GM23338 (cell line): ENCODE measurements around the gene CSTF3. TPM values are rescaled to one million over a fixed set of nuclear protein-coding genes. Genes with fewer than 3 reads are reported as not detected.

Experiments
- ATAC-seq: fragments of 200-7000 bp; cut with Tn5 transposase; 3 replicates; pipeline ENCODE4 v1.9.1; 2020
- DNase-seq: peaks from one replicate; pipeline ENCODE4 v3.0.0-alpha.2; 2015; ENCODE audit warnings: low spot score
- H2AFZ ChIP-seq: fragments of 200-600 bp; sonication (generic); 2 replicates; pipeline ENCODE4 v1.8.0; 2016; ENCODE audit warnings: antibody characterized with exemption, mild to moderate bottlenecking, moderate library complexity
- H3F3A ChIP-seq: fragments of 200-600 bp; sonication (generic); replicated peaks from 2 replicates; pipeline ENCODE4 v1.8.0; 2017; ENCODE audit warnings: antibody characterized with exemption, mixed run types, low read depth
- H3K27ac ChIP-seq: fragments of 200-600 bp; sonication (generic); 2 replicates; pipeline ENCODE4 v1.6.1; 2016; ENCODE audit warnings: low read depth
- H3K27me3 ChIP-seq: fragments of 200-600 bp; sonication (generic); 2 replicates; pipeline ENCODE4 v1.8.0; 2016; ENCODE audit warnings: mild to moderate bottlenecking, mixed run types, moderate library complexity; ENCODE audit not compliant: insufficient read depth
- H3K36me3 ChIP-seq: fragments of 200-600 bp; sonication (generic); 2 replicates; pipeline ENCODE4 v1.8.0; 2016; ENCODE audit warnings: mild to moderate bottlenecking; ENCODE audit not compliant: insufficient read depth
- H3K4me1 ChIP-seq: fragments of 200-600 bp; sonication (generic); 2 replicates; pipeline ENCODE4 v1.8.0; 2016; ENCODE audit warnings: mild to moderate bottlenecking, moderate library complexity; ENCODE audit not compliant: insufficient read depth
- H3K4me2 ChIP-seq: fragments of 200-600 bp; sonication (generic); 2 replicates; pipeline ENCODE4 v1.7.1; 2017; ENCODE audit warnings: mixed run types
- H3K4me3 ChIP-seq: fragments of 200-600 bp; sonication (generic); 2 replicates; pipeline ENCODE4 v1.6.1; 2016; ENCODE audit warnings: mixed run types
- H3K79me2 ChIP-seq: fragments of 200-600 bp; sonication (generic); replicated peaks from 2 replicates; pipeline ENCODE4 v1.8.0; 2017; ENCODE audit warnings: mild to moderate bottlenecking; ENCODE audit not compliant: insufficient read depth
- H3K9me2 ChIP-seq: fragments of 200-600 bp; sonication (generic); 2 replicates; pipeline ENCODE4 v1.8.0; 2017; ENCODE audit not compliant: insufficient read depth
- H4K20me1 ChIP-seq: fragments of 200-600 bp; sonication (generic); replicated peaks from 2 replicates; pipeline ENCODE4 v1.8.0; 2017; ENCODE audit warnings: mild to moderate bottlenecking; ENCODE audit not compliant: insufficient read depth
- H3K27ac Mint-ChIP-seq: 2 replicates; pipeline ENCODE4 v1.8.0; 2020; ENCODE audit warnings: inconsistent platforms, mild to moderate bottlenecking, moderate library complexity, mixed read lengths
- H3K27me3 Mint-ChIP-seq: 3 replicates; pipeline ENCODE4 v1.8.0; 2022; ENCODE audit warnings: low read depth, mild to moderate bottlenecking, moderate library complexity, mixed read lengths, inconsistent platforms; ENCODE audit not compliant: insufficient read depth, poor library complexity
- H3K36me3 Mint-ChIP-seq: 3 replicates; pipeline ENCODE4 v1.8.0; 2021; ENCODE audit warnings: low read depth, mild to moderate bottlenecking, inconsistent platforms, moderate library complexity, mixed read lengths
- H3K4me1 Mint-ChIP-seq: 3 replicates; pipeline ENCODE4 v1.8.0; 2020; ENCODE audit warnings: mild to moderate bottlenecking, inconsistent platforms, mixed read lengths
- H3K4me3 Mint-ChIP-seq: 3 replicates; pipeline ENCODE4 v1.8.0; 2021; ENCODE audit warnings: moderate library complexity, mild to moderate bottlenecking, inconsistent platforms, mixed read lengths
- H3K9me3 Mint-ChIP-seq: 3 replicates; pipeline ENCODE4 v1.8.0; 2020; ENCODE audit warnings: moderate library complexity, mild to moderate bottlenecking, inconsistent platforms, mixed read lengths
- CREB1 ChIP-seq: fragments of 250-450 bp; sonication (Bioruptor Pico); IDR thresholded peaks from 2 replicates; pipeline ENCODE4 v1.5.0; 2020; ENCODE audit warnings: low read depth, mild to moderate bottlenecking, moderate library complexity
- ETS1 ChIP-seq: IDR thresholded peaks from 2 replicates; pipeline ENCODE4 v1.6.1; 2016; ENCODE audit warnings: antibody characterized with exemption
- EZH2 ChIP-seq: fragments of 200-600 bp; sonication (generic); IDR thresholded peaks from one replicate; pipeline ENCODE4 v1.8.0; 2017; ENCODE audit warnings: antibody characterized with exemption, mild to moderate bottlenecking, low read depth; ENCODE audit not compliant: unreplicated experiment
- EZH2phosphoT487 ChIP-seq: fragments of 200-600 bp; sonication (generic); IDR thresholded peaks from one replicate; pipeline ENCODE4 v1.8.1; 2018; ENCODE audit warnings: antibody characterized with exemption; ENCODE audit not compliant: unreplicated experiment
- NANOG ChIP-seq: IDR thresholded peaks from 2 replicates; pipeline ENCODE4 v1.6.1; 2016; ENCODE audit warnings: antibody characterized with exemption, borderline replicate concordance
- STAT1 ChIP-seq: IDR thresholded peaks from one replicate; pipeline ENCODE4 v1.6.1; 2016; ENCODE audit warnings: antibody characterized with exemption; ENCODE audit not compliant: unreplicated experiment
- ZNF114 ChIP-seq: fragments of 250-450 bp; sonication (Bioruptor Pico); IDR thresholded peaks from 2 replicates; pipeline ENCODE4 v1.5.0; 2020; ENCODE audit warnings: mild to moderate bottlenecking, moderate library complexity
- ZNF462 ChIP-seq: fragments of 250-450 bp; sonication (Bioruptor Pico); IDR thresholded peaks from 2 replicates; pipeline ENCODE4 v1.5.0; 2020; ENCODE audit warnings: mild to moderate bottlenecking, moderate library complexity
- polyA plus RNA-seq: library from polyadenylated mRNA; unstranded; fragments of >200 nt; fragmentation: Nextera tagmentation; extraction: Ambion mirVana; gene quantifications from 2 replicates; pipeline ENCODE4 v1.2.1, GENCODE V29; 2016
- total RNA-seq: library from RNA; depleted of rRNA; stranded (reverse); fragments of >200 nt; shearing (Covaris generic); gene quantifications from 2 replicates; pipeline ENCODE4 v1.2.3, GENCODE V29; 2014

CSTF3 gene
- total and polyA plus RNA-seq, 2 experiments from 2014 or later = 83.2 to 158 TPM

- TF ChIP-seq ZNF462 = no peak
- TF ChIP-seq NANOG = no peak
- TF ChIP-seq ZNF114 (CRISPR knock-in tag) = no peak
These were observed 51.9 kb downstream of the CSTF3 start (continued) for GRCh38 chr11:33109294-33109895.

- no peaks in the 10 kb centered on the region for H3K4me1 Mint-ChIP-seq
- Histone ChIP-seq H3K4me2 (no peak overlapping the region), H3K27me3 (no peaks in the 10 kb centered on the region), H3K9me2 (no peaks in the 10 kb centered on the region), H2AFZ (no peak overlapping the region), H3K79me2 (no peaks in the 10 kb centered on the region), H4K20me1 (no peaks in the 10 kb centered on the region), H3K36me3 (peaks cover 25% of the 10 kb centered on the region; the same call in 1 of the 2 replicates), H3K4me1 (no peaks in the 10 kb centered on the region), H3K27ac (no peak overlapping the region; the same call in 1 of the 2 replicates), H3F3A (no peaks in the 10 kb centered on the region), H3K4me3 (no peak overlapping the region)
- H3K4me3 Mint-ChIP-seq = no peak overlapping the region
- no peak for ATAC-seq
- no peak overlapping the region for H3K27ac Mint-ChIP-seq
- DNase-seq = no peak
- no peaks in the 10 kb centered on the region for H3K9me3 Mint-ChIP-seq
- H3K36me3 Mint-ChIP-seq = peaks cover 10% of the 10 kb centered on the region
- peaks cover 4% of the 10 kb centered on the region for H3K27me3 Mint-ChIP-seq
- TF ChIP-seq STAT1 (no peak), ZNF462 (no peak), EZH2 (no peak), EZH2phosphoT487 (no peak), NANOG (no peak), ZNF114 (CRISPR knock-in tag) (no peak), ETS1 (no peak), CREB1 (CRISPR knock-in tag) (no peak)
These were observed 57.4 kb downstream of the CSTF3 start for GRCh38 chr11:33103836-33104235.
